Psoas muscle (tissue), 8 donors: ENCODE measurements around the gene UBE2I. TPM values are rescaled to one million over a fixed set of nuclear protein-coding genes. Genes with fewer than 3 reads are reported as not detected.
A peak's percentile ranks its signal among the peaks of the same experiment; 100 is the strongest.
"Not testable (repeated sequence)": the region's sequence is repeated elsewhere in the genome, so short reads cannot be mapped to it uniquely, and the experiment has no call there.

ENCODE experiments used
- ATAC-seq, 4 donors: fragments of 200-7000 bp; cut with Tn5 transposase; one replicate each; pipeline ENCODE4 v1.9.1; 2020; ENCODE audit warnings: moderate library complexity in 3 of 4, mild to moderate bottlenecking in 2 of 4
- DNase-seq, 2 donors: peaks; one replicate each; pipeline ENCODE4 v3.0.0-alpha.2; 2020
- H3K27ac ChIP-seq: fragments of 200-600 bp; one replicate; pipeline ENCODE4 v1.8.0; 2022
- H3K27me3 ChIP-seq, 3 donors: fragments of 200-600 bp in 1 of 3; one replicate each; pipeline versions ENCODE4 v1.6.1 to v1.8.0; 2013 to 2022; ENCODE audit warnings: low read length in 2 of 3, mild to moderate bottlenecking in 2 of 3, moderate library complexity in 1 of 3; ENCODE audit not compliant: insufficient read depth in 3 of 3
- H3K36me3 ChIP-seq, 2 donors: fragments of 200-600 bp in 1 of 2; one replicate each; pipeline versions ENCODE4 v1.6.1 to v1.8.0; 2013 to 2022; ENCODE audit warnings: low read depth in 1 of 2, mild to moderate bottlenecking in 1 of 2, moderate library complexity in 1 of 2; ENCODE audit not compliant: insufficient read depth in 1 of 2
- H3K4me1 ChIP-seq: fragments of 200-600 bp; one replicate; pipeline ENCODE4 v1.8.0; 2022
- H3K4me3 ChIP-seq: fragments of 200-600 bp; one replicate; pipeline ENCODE4 v1.8.0; 2022; ENCODE audit warnings: mild to moderate bottlenecking
- H3K9me3 ChIP-seq: fragments of 200-600 bp; one replicate; pipeline ENCODE4 v1.8.0; 2022
- WGBS, 3 donors: extraction: QIAGEN DNeasy Blood & Tissue Kit; methylation state at CpG; one replicate each; pipeline versions ENCODE4 v1.1.6 to v1.1.7; 2013; 5-methylcytosine and 5-hydroxymethylcytosine counted together
- intact Hi-C, 2 donors: fragments of 100-400 bp; cut with DNase I; formaldehyde crosslinking; loops; one replicate each; pipeline versions ENCODE4 v1.11.0 to v1.14.2; 2022
- polyA plus RNA-seq, 3 donors: library from polyadenylated mRNA; stranded (reverse); fragments of 200-250 nt; gene quantifications; one replicate each; pipeline ENCODE4 v1.2.3, GENCODE V29; 2013
- total RNA-seq, 4 donors: library from RNA; stranded (reverse); fragmentation: NEBNext Ultra II Directional in 2 of 4; extraction: Animal tissue kit (Norgen Biotek cat#: 25700) in 2 of 4; gene quantifications; one replicate each; pipeline versions ENCODE4 v1.2.1 to v1.2.4, GENCODE V29; 2021 to 2023
- TF ChIP-seq, protein P1 (sequence below): fragments of 200-600 bp; IDR thresholded peaks from one replicate; pipeline ENCODE4 v1.8.0; 2022; ENCODE audit warnings: antibody characterized with exemption
- donor health status: healthy with polysubstance abuse.
- donor health status: DM: no; HTN: no; CAD: no; lungs with moderate emphysema.
- donor health status: Bipolar disorder and iron deficiency.
- donor health status: healthy.
- donor health status: DM: yes; HTN: yes; CAD: no.
- donor health status: DM: no; HTN: no; CAD: no.
- donor health status: DM: no; HTN: no; CAD: no.
- donor health status: DM: yes; HTN: yes; CAD: no.

UBE2I gene
- total and polyA plus RNA-seq, 7 donors: 46.2 to 101 (median 55.6) TPM

DNA sequence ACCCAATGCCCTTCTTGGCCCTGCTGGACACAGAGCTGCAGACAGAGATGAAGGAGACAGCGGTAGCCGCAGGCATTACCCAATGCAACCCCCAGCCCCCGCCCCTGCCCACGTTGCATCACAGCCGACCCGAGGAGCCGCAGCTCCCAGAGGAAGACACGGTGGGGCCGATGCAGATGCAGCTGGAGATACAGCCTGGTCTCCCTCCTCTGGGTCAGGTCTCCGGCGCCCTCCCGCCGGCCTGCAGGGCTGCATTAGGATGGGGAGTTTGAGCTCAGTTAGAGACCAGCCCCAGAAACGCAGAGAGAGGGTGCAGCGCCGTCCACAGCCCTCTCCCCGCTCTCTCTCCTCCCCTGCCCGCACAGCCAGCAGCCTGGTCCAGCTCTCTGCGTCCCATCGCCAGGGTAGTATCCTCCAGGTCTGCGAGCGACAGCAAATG, 19.4 kb upstream of the UBE2I start:
- Histone ChIP-seq H3K27me3 (peaks cover 0 to 75% (median 32%) of the 10 kb centered on the region in 3 donors), H3K9me3 (no peaks in the 10 kb centered on the region), H3K36me3 (no peaks in the 10 kb centered on the region), H3K4me3 (no peak overlapping the region), H3K27ac (no peak overlapping the region), H3K4me1 (no peaks in the 10 kb centered on the region)
- DNase-seq: no peak
- TF ChIP-seq, protein P1, sequence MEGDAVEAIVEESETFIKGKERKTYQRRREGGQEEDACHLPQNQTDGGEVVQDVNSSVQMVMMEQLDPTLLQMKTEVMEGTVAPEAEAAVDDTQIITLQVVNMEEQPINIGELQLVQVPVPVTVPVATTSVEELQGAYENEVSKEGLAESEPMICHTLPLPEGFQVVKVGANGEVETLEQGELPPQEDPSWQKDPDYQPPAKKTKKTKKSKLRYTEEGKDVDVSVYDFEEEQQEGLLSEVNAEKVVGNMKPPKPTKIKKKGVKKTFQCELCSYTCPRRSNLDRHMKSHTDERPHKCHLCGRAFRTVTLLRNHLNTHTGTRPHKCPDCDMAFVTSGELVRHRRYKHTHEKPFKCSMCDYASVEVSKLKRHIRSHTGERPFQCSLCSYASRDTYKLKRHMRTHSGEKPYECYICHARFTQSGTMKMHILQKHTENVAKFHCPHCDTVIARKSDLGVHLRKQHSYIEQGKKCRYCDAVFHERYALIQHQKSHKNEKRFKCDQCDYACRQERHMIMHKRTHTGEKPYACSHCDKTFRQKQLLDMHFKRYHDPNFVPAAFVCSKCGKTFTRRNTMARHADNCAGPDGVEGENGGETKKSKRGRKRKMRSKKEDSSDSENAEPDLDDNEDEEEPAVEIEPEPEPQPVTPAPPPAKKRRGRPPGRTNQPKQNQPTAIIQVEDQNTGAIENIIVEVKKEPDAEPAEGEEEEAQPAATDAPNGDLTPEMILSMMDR: no peak
- 6 to 13% (median 9%) methylated on average over 18 to 22 of the region's 22 CpGs for WGBS, 3 donors
- peak in 1 of 4 donors; percentile 35 for ATAC-seq
- intact Hi-C loops: no loop called here

DNA sequence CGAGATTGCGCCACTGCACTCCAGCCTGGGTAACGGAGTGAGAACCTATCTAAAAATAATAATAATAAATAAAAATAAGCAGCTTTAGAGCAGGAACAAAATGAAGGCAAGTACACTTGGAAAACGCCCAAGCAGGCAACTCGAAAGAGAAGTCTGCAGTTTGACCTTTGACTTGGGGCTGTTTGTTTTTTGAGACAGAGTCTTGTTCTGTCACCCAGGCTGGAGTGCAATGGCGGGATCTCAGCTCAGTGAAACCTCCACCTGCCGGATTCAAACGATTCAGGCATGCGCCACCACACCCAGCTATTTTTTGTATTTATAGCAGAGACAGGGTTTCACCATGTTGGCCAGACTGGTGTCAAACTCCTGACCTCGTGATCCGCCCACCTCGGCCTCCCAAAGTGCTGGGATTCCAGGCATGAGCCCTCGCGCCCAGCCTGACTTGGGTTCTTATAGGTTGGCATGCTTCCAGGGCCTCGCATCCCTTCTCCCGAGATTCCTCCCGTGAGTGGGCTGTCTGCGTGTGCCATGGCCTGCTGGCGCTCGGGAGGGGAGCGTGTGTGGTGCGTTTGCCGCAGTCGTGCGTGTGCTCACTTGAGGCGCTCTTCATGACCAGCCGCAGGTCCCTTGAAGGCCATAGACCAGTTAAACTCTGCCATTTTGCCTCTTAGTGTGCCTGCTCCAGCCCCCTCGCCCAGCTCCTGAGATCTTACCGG, 18.4 kb upstream of the UBE2I start:
- ATAC-seq (peak in 1 of 4 donors; percentile 8), DNase-seq (no peak)
- no peaks in the 10 kb centered on the region for H3K36me3 ChIP-seq
- no peaks in the 10 kb centered on the region for H3K4me1 ChIP-seq
- 40 to 46% (median 41%) methylated on average over 28 to 29 of the region's 29 CpGs for WGBS, 3 donors
- no peak overlapping the region for H3K27ac ChIP-seq
- H3K9me3 ChIP-seq: no peaks in the 10 kb centered on the region
- TF ChIP-seq, protein P1: no peak
- intact Hi-C loops: no loop called here
- H3K27me3 ChIP-seq: peaks cover 0 to 68% (median 32%) of the 10 kb centered on the region in 3 donors
- no peak overlapping the region for H3K4me3 ChIP-seq

DNA sequence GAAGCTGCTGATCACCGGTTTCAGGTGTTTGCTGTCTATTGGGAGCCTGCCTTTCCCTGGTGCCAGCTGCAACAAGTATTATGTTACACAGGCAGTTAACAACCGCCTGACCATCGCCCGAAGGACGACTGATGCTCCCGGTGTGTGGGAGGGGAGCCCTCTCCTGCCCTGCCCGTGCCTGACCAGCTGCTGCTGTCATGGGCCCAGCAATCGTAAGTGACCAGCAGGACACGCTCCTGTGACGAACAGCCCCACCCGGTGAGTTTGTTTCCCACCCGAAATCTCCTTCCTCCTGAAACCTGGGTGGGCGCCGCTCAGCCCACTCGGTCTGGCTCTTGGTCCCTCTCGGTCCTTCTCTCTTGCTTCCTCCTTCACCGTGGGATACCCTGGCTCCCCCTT, 17.9 kb upstream of the UBE2I start:
- 23 to 28% (median 25%) methylated on average over 17 of the region's 17 CpGs for WGBS, 3 donors
- H3K9me3 ChIP-seq: no peaks in the 10 kb centered on the region
- H3K27ac ChIP-seq: no peak overlapping the region
- H3K36me3 ChIP-seq: no peaks in the 10 kb centered on the region
- ATAC-seq (peak; percentile 43 to 81 (median 50)), DNase-seq (no peak)
- intact Hi-C loops: no loop called here
- TF ChIP-seq, protein P1: no peak
- peaks cover 2% of the 10 kb centered on the region for H3K4me1 ChIP-seq
- no peak overlapping the region for H3K4me3 ChIP-seq
- H3K27me3 ChIP-seq: peaks cover 0 to 64% (median 32%) of the 10 kb centered on the region in 3 donors

DNA sequence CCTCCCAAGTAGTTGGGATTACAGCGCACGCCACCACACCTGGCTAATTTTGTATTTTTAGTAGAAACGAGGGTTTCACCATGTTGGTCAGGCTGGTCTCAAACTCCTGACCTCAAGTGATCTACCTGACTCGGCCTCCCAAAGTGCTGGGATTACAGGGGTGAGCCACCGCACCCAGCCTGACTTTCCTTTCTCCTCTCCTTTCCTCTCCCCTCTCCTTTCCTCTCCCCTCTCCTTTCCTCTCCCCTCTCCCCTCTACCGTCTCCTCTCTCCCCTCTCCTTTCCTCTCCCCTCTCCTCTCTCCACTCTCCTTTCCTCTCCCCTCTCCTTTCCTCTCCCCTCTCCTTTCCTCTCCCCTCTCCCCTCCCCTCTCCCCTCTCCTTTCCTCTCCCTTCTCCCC, 17.2 kb upstream of the UBE2I start:
- WGBS, 3 donors: 67 to 73% (median 68%) methylated on average over 6 of the region's 6 CpGs
- H3K27me3 ChIP-seq: peaks cover 0 to 58% (median 32%) of the 10 kb centered on the region in 3 donors

DNA sequence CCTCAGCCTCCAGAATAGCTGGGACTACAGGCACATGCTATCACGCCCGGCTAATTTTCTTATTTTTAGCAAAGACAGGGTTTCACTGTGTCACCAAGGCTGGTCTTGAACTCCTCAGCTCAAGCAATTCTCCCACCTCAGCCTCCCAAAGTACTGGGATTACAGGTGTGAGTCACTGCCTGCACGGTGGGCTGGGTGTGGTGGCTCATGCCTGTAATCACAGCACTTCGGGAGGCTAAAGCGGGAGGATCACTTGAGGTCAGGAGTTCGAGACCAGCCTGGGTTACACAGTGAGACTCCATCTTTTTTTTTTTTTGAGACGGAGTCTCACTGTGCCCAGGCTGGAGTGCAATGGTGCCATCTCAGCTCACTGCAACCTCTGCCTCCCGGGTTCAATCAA, 16.6 kb upstream of the UBE2I start:
- intact Hi-C loops, H3K27ac ChIP-seq, ATAC-seq, H3K4me3 ChIP-seq, H3K9me3 ChIP-seq, H3K36me3 ChIP-seq, DNase-seq: not testable (repeated sequence)
- H3K27me3 ChIP-seq: peaks cover 0 to 52% (median 30%) of the 10 kb centered on the region in 3 donors
- H3K4me1 ChIP-seq: peaks cover 11% of the 10 kb centered on the region
- 77 to 82% (median 77%) methylated on average over 8 of the region's 8 CpGs for WGBS, 3 donors

More for the DNA sequence above, 17.2 kb upstream of the UBE2I start:
- H3K36me3 ChIP-seq, H3K27ac ChIP-seq, DNase-seq, H3K9me3 ChIP-seq, intact Hi-C loops, H3K4me1 ChIP-seq, ATAC-seq, H3K4me3 ChIP-seq: not testable (repeated sequence)
